GM23338 (cell line): ENCODE results near the gene SYNPR. TPM values are rescaled to one million over a fixed set of nuclear protein-coding genes. Genes with fewer than 3 reads are reported as not detected.

Experiments
- ATAC-seq: fragments of 200-7000 bp; cut with Tn5 transposase; 3 replicates; pipeline ENCODE4 v1.9.1; 2020
- DNase-seq: peaks from one replicate; pipeline ENCODE4 v3.0.0-alpha.2; 2015; ENCODE audit warnings: low spot score
- H2AFZ ChIP-seq: fragments of 200-600 bp; sonication (generic); 2 replicates; pipeline ENCODE4 v1.8.0; 2016; ENCODE audit warnings: antibody characterized with exemption, mild to moderate bottlenecking, moderate library complexity
- H3F3A ChIP-seq: fragments of 200-600 bp; sonication (generic); replicated peaks from 2 replicates; pipeline ENCODE4 v1.8.0; 2017; ENCODE audit warnings: antibody characterized with exemption, mixed run types, low read depth
- H3K27ac ChIP-seq: fragments of 200-600 bp; sonication (generic); 2 replicates; pipeline ENCODE4 v1.6.1; 2016; ENCODE audit warnings: low read depth
- H3K27me3 ChIP-seq: fragments of 200-600 bp; sonication (generic); 2 replicates; pipeline ENCODE4 v1.8.0; 2016; ENCODE audit warnings: mild to moderate bottlenecking, mixed run types, moderate library complexity; ENCODE audit not compliant: insufficient read depth
- H3K36me3 ChIP-seq: fragments of 200-600 bp; sonication (generic); 2 replicates; pipeline ENCODE4 v1.8.0; 2016; ENCODE audit warnings: mild to moderate bottlenecking; ENCODE audit not compliant: insufficient read depth
- H3K4me1 ChIP-seq: fragments of 200-600 bp; sonication (generic); 2 replicates; pipeline ENCODE4 v1.8.0; 2016; ENCODE audit warnings: mild to moderate bottlenecking, moderate library complexity; ENCODE audit not compliant: insufficient read depth
- H3K4me2 ChIP-seq: fragments of 200-600 bp; sonication (generic); 2 replicates; pipeline ENCODE4 v1.7.1; 2017; ENCODE audit warnings: mixed run types
- H3K4me3 ChIP-seq: fragments of 200-600 bp; sonication (generic); 2 replicates; pipeline ENCODE4 v1.6.1; 2016; ENCODE audit warnings: mixed run types
- H3K79me2 ChIP-seq: fragments of 200-600 bp; sonication (generic); replicated peaks from 2 replicates; pipeline ENCODE4 v1.8.0; 2017; ENCODE audit warnings: mild to moderate bottlenecking; ENCODE audit not compliant: insufficient read depth
- H3K9me2 ChIP-seq: fragments of 200-600 bp; sonication (generic); 2 replicates; pipeline ENCODE4 v1.8.0; 2017; ENCODE audit not compliant: insufficient read depth
- H4K20me1 ChIP-seq: fragments of 200-600 bp; sonication (generic); replicated peaks from 2 replicates; pipeline ENCODE4 v1.8.0; 2017; ENCODE audit warnings: mild to moderate bottlenecking; ENCODE audit not compliant: insufficient read depth
- H3K27ac Mint-ChIP-seq: 2 replicates; pipeline ENCODE4 v1.8.0; 2020; ENCODE audit warnings: inconsistent platforms, mild to moderate bottlenecking, moderate library complexity, mixed read lengths
- H3K27me3 Mint-ChIP-seq: 3 replicates; pipeline ENCODE4 v1.8.0; 2022; ENCODE audit warnings: low read depth, mild to moderate bottlenecking, moderate library complexity, mixed read lengths, inconsistent platforms; ENCODE audit not compliant: insufficient read depth, poor library complexity
- H3K36me3 Mint-ChIP-seq: 3 replicates; pipeline ENCODE4 v1.8.0; 2021; ENCODE audit warnings: low read depth, mild to moderate bottlenecking, inconsistent platforms, moderate library complexity, mixed read lengths
- H3K4me1 Mint-ChIP-seq: 3 replicates; pipeline ENCODE4 v1.8.0; 2020; ENCODE audit warnings: mild to moderate bottlenecking, inconsistent platforms, mixed read lengths
- H3K4me3 Mint-ChIP-seq: 3 replicates; pipeline ENCODE4 v1.8.0; 2021; ENCODE audit warnings: moderate library complexity, mild to moderate bottlenecking, inconsistent platforms, mixed read lengths
- H3K9me3 Mint-ChIP-seq: 3 replicates; pipeline ENCODE4 v1.8.0; 2020; ENCODE audit warnings: moderate library complexity, mild to moderate bottlenecking, inconsistent platforms, mixed read lengths
- CREB1 ChIP-seq: fragments of 250-450 bp; sonication (Bioruptor Pico); IDR thresholded peaks from 2 replicates; pipeline ENCODE4 v1.5.0; 2020; ENCODE audit warnings: low read depth, mild to moderate bottlenecking, moderate library complexity
- CTCF ChIP-seq, 2 experiments: fragments of 200-600 bp in 1 of 2; sonication (generic) in 1 of 2; conservative IDR thresholded peaks; 2 replicates each; pipeline versions ENCODE4 v1.5.1 to v1.6.1; 2016 to 2017; ENCODE audit warnings: antibody characterized with exemption in 2 of 2, low read depth in 2 of 2, mild to moderate bottlenecking in 2 of 2, moderate library complexity in 1 of 2
- ETS1 ChIP-seq: IDR thresholded peaks from 2 replicates; pipeline ENCODE4 v1.6.1; 2016; ENCODE audit warnings: antibody characterized with exemption
- EZH2 ChIP-seq: fragments of 200-600 bp; sonication (generic); IDR thresholded peaks from one replicate; pipeline ENCODE4 v1.8.0; 2017; ENCODE audit warnings: antibody characterized with exemption, mild to moderate bottlenecking, low read depth; ENCODE audit not compliant: unreplicated experiment
- EZH2phosphoT487 ChIP-seq: fragments of 200-600 bp; sonication (generic); IDR thresholded peaks from one replicate; pipeline ENCODE4 v1.8.1; 2018; ENCODE audit warnings: antibody characterized with exemption; ENCODE audit not compliant: unreplicated experiment
- JUNB ChIP-seq: IDR thresholded peaks from one replicate; pipeline ENCODE4 v1.6.1; 2016; ENCODE audit warnings: antibody characterized with exemption; ENCODE audit not compliant: unreplicated experiment
- NANOG ChIP-seq: IDR thresholded peaks from 2 replicates; pipeline ENCODE4 v1.6.1; 2016; ENCODE audit warnings: antibody characterized with exemption, borderline replicate concordance
- POLR2AphosphoS5 ChIP-seq: IDR thresholded peaks from 2 replicates; pipeline ENCODE4 v1.6.1; 2016; ENCODE audit warnings: antibody characterized with exemption, low read depth
- REST ChIP-seq: IDR thresholded peaks from one replicate; pipeline ENCODE4 v1.6.1; 2018; ENCODE audit warnings: antibody characterized with exemption; ENCODE audit not compliant: unreplicated experiment
- STAT1 ChIP-seq: IDR thresholded peaks from one replicate; pipeline ENCODE4 v1.6.1; 2016; ENCODE audit warnings: antibody characterized with exemption; ENCODE audit not compliant: unreplicated experiment
- ZNF114 ChIP-seq: fragments of 250-450 bp; sonication (Bioruptor Pico); IDR thresholded peaks from 2 replicates; pipeline ENCODE4 v1.5.0; 2020; ENCODE audit warnings: mild to moderate bottlenecking, moderate library complexity
- ZNF331 ChIP-seq: fragments of 250-450 bp; sonication (Bioruptor Pico); IDR thresholded peaks from 2 replicates; pipeline ENCODE4 v1.5.0; 2020; ENCODE audit warnings: low read depth, mild to moderate bottlenecking, moderate library complexity
- ZNF462 ChIP-seq: fragments of 250-450 bp; sonication (Bioruptor Pico); IDR thresholded peaks from 2 replicates; pipeline ENCODE4 v1.5.0; 2020; ENCODE audit warnings: mild to moderate bottlenecking, moderate library complexity
- polyA plus RNA-seq: library from polyadenylated mRNA; unstranded; fragments of >200 nt; fragmentation: Nextera tagmentation; extraction: Ambion mirVana; gene quantifications from 2 replicates; pipeline ENCODE4 v1.2.1, GENCODE V29; 2016
- total RNA-seq: library from RNA; depleted of rRNA; stranded (reverse); fragments of >200 nt; shearing (Covaris generic); gene quantifications from 2 replicates; pipeline ENCODE4 v1.2.3, GENCODE V29; 2014

The SYNPR gene
- total and polyA plus RNA-seq, 2 experiments from 2014 or later = 0.38 to 0.55 TPM

GRCh38 chr3:63386568-63386967 is 108.5 kb downstream of the SYNPR start:
- Histone ChIP-seq H3K4me2 (no peak overlapping the region), H3K79me2 (no peaks in the 10 kb centered on the region), H3F3A (no peaks in the 10 kb centered on the region), H3K4me1 (peaks cover 6% of the 10 kb centered on the region; the same call in 1 of the 2 replicates), H2AFZ (no peak overlapping the region), H3K4me3 (no peak overlapping the region), H3K36me3 (no peaks in the 10 kb centered on the region), H4K20me1 (no peaks in the 10 kb centered on the region), H3K9me2 (no peaks in the 10 kb centered on the region), H3K27me3 (no peaks in the 10 kb centered on the region), H3K27ac (no peak overlapping the region)
- peak; percentile 93 for ATAC-seq
- peak; percentile 41 for DNase-seq
- TF ChIP-seq REST = no peak
- no peak for TF ChIP-seq EZH2
- no peak for TF ChIP-seq STAT1
- no peak for TF ChIP-seq POLR2AphosphoS5
- no peak for TF ChIP-seq NANOG
- TF ChIP-seq EZH2phosphoT487 = no peak
- no peak for TF ChIP-seq ETS1
- no peak for TF ChIP-seq ZNF114 (CRISPR knock-in tag)
- no peak for TF ChIP-seq JUNB
- no peak for TF ChIP-seq CTCF (conservative IDR thresholded peaks at IDR 0.05; ENCODE audit: low read depth in 2 of 2)
- no peak for TF ChIP-seq ZNF462 (CRISPR knock-in tag)
- TF ChIP-seq ZNF331 (CRISPR knock-in tag) = no peak
- TF ChIP-seq CREB1 (CRISPR knock-in tag) = no peak
- Mint-ChIP-seq H3K4me3 (no peak overlapping the region), H3K27me3 (peaks cover 3% of the 10 kb centered on the region), H3K27ac (peak overlapping the region; percentile 7; the same call in 1 of the 2 replicates), H3K4me1 (peaks cover 8% of the 10 kb centered on the region), H3K36me3 (no peaks in the 10 kb centered on the region), H3K9me3 (no peaks in the 10 kb centered on the region)
